Astrocyte of the hippocampus (primary cell): ENCODE results near the gene SEMA5A.
A peak's percentile ranks its signal among the peaks of the same experiment; 100 is the strongest.

Source experiments
- DNase-seq: peaks from one replicate; pipeline ENCODE4 v3.0.0; 2011; ENCODE audit warnings: low read depth, low spot score

The SEMA5A gene

DNA sequence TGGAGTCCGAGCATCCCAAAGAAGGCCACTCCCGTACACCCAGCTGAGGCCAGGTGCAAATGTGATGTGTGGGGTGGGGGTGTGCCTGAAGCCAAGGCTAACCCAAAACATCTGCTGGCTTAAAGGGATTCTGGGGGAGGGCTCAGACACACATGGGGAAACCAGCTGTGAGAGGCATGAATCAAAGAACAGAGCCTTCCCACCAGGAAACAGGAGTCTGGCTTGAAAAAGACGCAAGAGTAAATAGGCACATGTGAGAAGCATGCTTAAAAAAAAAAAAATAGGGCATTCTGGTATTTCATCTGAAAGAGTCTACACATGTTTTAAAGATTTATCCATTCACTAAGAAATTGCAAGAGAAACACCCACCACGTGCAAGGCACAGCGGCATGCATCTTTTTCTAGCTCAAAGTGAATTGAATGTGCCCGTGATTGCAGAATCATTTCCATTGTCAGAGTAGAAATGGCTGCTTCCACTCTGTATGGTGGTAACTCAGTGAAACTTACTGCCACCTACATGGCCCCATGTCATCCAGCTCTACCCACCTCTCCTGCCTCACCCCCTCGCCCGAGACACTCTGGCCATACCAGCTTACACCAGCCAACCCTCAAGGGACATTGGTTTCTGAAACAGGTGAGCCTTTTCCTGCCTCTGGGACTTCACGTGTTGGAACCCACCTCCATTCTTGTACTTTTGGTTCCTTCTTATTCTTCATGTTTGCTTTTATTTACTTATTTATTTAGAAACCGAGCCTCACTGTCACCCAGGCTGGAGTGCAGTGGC lies 71.5 kb downstream of the SEMA5A start:
- no peak for DNase-seq

DNA sequence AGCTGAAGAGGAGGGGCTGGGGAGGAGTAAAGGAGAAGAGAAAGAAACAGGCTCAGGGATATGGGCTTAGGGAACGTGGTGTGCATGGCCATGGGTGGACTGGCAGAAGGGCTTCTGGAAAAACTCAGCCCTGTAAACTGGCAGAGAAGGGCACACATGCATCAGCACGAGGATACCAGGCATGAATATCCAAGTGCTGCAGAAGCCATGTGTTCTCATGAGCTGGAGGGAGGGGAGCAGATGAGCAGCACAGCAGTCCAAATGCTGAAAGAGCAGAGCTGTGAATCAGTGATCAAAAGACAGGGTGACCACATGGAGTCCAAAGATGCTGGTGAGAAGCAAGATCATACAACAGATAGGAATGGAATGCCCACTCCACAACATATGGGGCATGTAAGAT lies 72.3 kb downstream of the SEMA5A start:
- no peak for DNase-seq

- no peak for DNase-seq
These were observed 75.5 kb downstream of the SEMA5A start for GRCh38 chr5:9470410-9470809.

DNA sequence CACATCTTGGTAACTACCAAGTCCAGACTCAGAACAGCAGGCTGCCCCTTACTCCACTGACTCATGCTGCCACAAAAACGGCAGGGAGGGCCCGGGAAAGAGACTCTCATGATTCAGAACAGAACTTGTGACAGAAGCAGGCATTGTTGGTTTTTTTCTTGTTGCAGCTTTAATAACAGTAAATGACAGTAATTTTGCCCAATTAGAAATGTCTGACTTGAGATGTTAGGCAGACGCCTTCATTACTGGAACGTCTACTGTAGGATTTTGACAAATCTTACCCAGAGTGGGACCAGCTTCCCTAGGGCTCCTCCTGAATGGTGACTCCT lies 77.9 kb downstream of the SEMA5A start:
- peak; percentile 91 for DNase-seq

DNA sequence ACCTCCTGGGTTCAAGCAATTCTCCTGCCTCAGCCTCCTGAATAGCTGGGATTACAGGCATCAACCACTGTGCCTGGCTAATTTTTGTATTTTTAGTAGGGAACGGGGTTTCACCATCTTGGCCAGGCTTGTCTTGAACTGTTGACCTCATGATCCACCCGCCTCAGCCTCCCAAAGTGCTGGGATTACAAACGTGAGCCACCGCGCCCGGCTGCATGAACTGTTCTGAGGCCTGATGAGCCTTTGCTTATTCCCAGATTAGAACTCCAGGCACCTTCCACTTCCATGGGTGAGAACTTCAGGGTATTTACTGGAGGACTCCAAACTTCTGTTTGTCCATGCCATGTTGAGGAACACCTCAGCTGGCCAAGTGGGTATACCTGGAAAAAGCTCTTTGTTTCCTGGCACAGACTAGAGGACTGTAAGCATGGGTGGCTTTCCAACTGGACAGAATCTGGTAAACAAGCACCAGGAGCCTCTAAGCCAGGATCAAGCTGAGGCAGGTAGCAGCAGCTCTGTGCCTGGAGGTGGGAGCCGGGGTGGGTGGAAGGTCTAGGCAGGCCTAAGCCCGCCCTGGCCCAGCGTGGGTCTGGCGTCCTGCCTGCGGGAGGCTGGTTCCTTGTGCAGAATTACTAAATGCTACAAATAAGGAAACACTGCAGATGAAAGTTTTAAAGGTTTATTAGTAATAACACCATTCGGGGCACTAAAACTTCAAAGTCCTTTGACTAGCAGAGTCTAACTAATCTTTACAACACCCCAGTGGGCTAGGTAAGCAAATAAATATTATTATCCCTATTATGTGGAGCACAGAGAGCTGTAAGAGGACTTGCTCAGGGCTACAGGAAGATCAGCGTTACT lies 78.4 kb downstream of the SEMA5A start:
- DNase-seq = no peak

- no peak for DNase-seq
These were observed 79.2 kb downstream of the SEMA5A start for GRCh38 chr5:9466697-9467096.

DNA sequence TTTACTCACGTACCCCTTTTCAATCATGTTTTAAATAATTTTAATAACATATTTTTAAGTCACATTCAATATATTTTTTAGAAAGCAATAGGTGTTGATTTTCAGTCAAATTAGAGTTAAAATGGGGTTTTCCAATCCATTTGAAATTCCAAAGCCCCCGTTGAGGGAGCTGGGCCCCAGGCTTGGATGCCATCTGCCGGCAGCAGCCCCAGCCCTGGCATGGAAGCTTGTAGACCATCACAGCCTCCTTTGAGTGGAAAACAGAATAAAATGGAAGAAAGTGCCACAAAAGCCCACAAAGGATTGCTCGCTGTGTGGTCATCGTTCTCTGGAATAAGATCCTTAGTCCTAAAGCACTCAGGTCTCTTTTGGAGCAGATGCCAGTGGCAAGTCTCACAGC lies 81.4 kb downstream of the SEMA5A start:
- no peak for DNase-seq

GRCh38 chr5:9462109-9462508 lies 83.8 kb downstream of the SEMA5A start:
- no peak for DNase-seq

GRCh38 chr5:9460885-9461645 lies 84.8 kb downstream of the SEMA5A start:
- DNase-seq = no peak

DNA sequence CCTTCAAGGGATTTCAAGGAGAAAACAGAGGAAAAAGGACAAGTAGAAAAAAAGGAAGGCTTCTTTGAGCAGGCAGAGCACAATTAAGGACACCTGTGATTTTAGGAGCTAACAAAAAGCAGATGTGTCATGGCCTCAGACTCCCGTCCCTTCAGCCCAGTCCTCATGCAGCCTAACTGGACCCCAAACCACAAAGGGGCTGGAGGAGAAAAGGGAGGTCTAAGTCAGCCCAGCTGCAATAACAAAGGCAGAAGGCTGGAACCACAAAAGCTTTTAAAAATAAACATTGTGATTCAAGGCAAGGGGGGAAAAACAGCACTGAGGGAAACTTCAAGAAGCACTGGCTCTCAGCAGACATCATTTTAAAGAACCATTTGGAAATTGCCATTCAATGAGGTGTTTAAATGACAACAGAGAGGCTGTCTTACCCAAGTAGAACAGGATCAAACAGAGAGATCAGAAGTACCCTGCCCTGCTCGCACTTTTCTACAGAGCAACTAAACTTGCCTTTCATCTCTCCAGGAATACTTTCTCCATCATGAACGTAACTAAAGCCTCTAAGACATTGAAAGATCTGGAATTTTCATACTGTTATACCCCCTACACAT lies 89.3 kb downstream of the SEMA5A start:
- peak; percentile 81 for DNase-seq

- DNase-seq = peak; percentile 35
These were observed 89.9 kb downstream of the SEMA5A start for GRCh38 chr5:9455826-9456434.

DNA sequence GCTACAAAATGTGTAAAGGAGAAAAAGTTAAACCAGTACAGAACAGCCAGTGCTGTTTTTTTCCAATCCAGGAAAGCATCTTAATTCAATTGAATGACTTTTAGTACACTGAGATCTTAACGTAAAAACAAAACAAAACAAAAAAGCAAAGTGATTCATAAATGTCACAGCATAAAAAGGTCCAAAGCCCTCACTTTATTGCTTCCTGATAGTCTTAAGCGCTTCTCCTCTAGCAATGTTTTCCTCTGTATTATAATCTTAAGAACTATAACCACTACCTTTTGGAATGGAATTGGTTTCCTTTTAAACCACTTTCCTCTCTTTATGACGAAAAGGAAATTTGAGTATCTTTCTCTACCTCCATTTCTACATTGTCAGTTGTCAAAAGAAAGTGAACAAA lies 91.4 kb downstream of the SEMA5A start:
- DNase-seq = no peak

- DNase-seq = peak; percentile 20
These were observed 91.8 kb downstream of the SEMA5A start for GRCh38 chr5:9454012-9454481.

DNA sequence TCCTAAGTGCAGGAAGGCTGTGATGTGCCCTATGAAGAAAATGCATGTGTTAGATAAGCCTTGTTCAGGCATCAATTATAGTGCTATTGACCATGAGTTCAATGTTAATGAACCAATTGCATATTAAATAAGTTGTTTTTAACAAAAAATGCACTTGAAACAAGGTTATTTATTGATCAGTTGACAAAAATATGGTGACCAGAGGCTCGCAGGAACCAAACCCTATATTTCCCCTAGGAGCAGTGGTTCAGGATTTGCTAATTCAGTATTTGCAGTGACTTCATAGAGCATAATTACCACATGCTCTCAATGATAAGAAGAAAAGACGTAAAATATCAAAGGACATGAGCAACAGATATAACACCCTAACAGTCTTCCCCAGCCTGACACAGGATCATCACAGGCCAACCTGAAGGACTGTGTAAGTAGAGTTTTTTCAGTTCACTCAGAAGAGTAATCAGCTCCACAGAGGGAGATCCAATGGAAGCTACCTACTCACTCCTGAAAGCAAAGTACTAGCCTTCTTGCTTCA lies 92.3 kb downstream of the SEMA5A start:
- no peak for DNase-seq

GRCh38 chr5:9452181-9452580 lies 93.7 kb downstream of the SEMA5A start:
- no peak for DNase-seq

- no peak for DNase-seq
These were observed 94.8 kb downstream of the SEMA5A start for GRCh38 chr5:9451037-9451436.

- no peak for DNase-seq
These were observed 98.2 kb downstream of the SEMA5A start for GRCh38 chr5:9447691-9448090.

DNA sequence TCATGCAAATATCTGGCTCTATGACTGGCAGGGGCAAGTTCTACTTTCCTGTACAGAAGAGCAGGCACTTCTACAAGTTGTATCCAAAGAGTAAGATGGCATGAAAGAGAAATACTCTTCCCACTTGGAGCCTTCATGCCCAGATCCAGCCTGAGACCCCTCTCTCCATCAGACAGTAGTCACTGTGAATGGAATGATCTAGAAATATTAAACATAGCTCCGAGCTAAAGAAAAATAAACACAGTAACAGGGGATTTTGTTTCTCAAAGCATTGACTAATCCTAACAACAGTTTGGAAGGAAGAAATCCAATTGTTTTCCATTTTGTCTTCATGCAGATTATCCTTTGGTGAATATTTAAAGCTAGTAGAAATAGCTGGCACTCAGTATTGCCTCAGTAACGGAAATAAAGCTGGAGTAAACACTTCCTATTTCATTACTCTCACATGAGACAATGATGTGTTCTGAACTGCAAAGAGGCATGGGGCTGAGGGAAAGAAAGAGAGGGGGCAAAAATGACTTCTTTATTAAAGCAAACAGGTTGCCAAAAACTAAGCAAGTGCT lies 100.0 kb downstream of the SEMA5A start:
- no peak for DNase-seq

DNA sequence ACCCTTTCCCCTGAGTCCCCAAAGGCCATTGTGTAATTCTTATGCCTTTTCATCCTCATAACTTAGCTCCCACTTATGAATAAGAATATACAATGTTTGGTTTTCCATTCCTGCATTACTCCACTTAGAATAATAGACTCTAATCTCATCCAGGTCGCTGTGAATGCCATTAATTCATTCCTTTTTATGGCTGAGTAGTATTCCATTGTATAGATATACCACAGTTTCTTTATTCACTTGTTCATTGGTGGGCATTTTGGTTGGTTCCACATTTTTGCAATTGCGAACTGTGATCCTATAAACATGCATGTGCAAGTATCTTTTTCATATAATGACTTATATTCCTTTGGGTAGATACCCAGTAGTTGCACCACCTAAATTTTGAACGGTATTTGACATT lies 101.5 kb downstream of the SEMA5A start:
- DNase-seq = no peak

DNA sequence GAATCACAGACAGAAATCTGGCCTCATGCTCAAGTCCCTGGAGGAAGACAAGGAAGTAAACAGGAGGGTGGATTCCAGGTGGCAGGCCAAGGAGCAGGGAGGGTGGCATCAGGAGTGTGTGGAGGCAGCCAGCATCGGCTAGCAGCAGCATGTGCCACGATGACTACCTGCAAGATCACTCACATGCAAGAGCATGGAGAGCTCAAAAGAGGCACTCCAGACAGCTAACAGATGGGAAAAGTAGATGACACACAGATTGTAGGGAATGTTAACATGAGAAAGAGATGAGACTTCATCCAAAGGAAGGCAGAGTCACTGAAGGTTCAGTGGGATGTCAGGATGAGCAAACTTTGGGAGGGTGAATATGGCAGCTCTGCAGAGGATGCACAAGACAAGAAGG lies 104.3 kb downstream of the SEMA5A start:
- no peak for DNase-seq

- DNase-seq = peak; percentile 39
These were observed 105.4 kb downstream of the SEMA5A start for GRCh38 chr5:9440517-9440916.
